Measurements from ENCODE around the gene CBARP.

DNA sequence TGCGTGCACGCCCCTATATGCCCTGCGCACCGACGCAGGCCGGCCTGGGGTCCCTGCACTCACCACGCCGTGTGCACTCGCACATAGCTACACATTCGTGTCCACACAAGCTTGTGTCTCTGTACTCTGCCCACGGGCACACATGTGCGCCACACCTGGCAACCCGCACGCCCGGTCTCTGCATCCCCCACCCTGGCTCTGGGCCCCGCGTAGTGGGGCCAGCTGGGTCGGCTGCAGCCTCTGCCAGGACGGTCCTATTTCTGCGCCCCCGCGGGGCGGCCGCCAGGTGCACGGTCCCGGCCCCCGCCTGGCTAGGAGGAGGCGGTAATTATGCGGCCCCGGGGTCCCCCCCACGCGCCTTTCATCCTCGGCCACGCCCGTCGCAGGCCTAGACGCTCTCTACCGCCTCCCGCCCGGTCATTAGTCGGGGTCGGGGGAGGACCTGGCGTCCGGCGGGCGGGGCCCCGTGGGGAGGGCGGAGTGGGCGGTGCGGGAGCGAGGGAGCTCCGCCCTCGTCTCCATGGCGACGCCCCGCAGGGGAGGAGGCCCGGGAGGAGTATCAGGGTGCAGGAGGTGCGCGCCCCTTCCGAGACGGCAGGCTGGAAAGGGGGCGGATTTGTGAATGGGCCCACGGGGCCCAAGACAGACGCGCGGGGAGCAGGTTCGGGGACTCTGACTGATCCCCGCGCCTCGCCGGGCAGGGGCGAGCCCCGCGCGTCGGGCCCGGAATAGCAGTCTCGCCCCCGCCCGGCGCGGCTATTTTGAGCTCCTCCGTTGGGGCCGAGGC, 28.5 kb upstream of the CBARP start:
- peak; percentile 11 for TF ChIP-seq POLR2A (IDR thresholded peaks at IDR 0.05)
- TF ChIP-seq, protein P1, sequence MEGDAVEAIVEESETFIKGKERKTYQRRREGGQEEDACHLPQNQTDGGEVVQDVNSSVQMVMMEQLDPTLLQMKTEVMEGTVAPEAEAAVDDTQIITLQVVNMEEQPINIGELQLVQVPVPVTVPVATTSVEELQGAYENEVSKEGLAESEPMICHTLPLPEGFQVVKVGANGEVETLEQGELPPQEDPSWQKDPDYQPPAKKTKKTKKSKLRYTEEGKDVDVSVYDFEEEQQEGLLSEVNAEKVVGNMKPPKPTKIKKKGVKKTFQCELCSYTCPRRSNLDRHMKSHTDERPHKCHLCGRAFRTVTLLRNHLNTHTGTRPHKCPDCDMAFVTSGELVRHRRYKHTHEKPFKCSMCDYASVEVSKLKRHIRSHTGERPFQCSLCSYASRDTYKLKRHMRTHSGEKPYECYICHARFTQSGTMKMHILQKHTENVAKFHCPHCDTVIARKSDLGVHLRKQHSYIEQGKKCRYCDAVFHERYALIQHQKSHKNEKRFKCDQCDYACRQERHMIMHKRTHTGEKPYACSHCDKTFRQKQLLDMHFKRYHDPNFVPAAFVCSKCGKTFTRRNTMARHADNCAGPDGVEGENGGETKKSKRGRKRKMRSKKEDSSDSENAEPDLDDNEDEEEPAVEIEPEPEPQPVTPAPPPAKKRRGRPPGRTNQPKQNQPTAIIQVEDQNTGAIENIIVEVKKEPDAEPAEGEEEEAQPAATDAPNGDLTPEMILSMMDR (IDR thresholded peaks at IDR 0.05): no peak

Data from right lobe of liver (tissue), 4 donors.